SU-DHL-6 (cell line): ENCODE results near the gene MPZL2.
A peak's percentile ranks its signal among the peaks of the same experiment; 100 is the strongest.

Experiments used
- H2AFZ ChIP-seq: fragments of 200-600 bp; sonication (generic); 2 replicates; pipeline ENCODE4 v1.6.1; 2014; ENCODE audit warnings: low read depth, mild to moderate bottlenecking, moderate library complexity, mixed read lengths, antibody characterized with exemption, low read length; ENCODE audit not compliant: severe bottlenecking
- H3F3A ChIP-seq: fragments of 200-600 bp; shearing (Covaris generic); 2 replicates; pipeline ENCODE4 v1.6.0; 2016; ENCODE audit warnings: antibody characterized with exemption, mild to moderate bottlenecking; ENCODE audit not compliant: insufficient read depth
- H3K27ac ChIP-seq: fragments of 200-600 bp; sonication (generic); 2 replicates; pipeline ENCODE4 v1.5.1; 2016; ENCODE audit warnings: low read depth, mild to moderate bottlenecking, low read length, moderate library complexity, mixed read lengths
- H3K27me3 ChIP-seq: fragments of 200-600 bp; sonication (generic), shearing (Covaris generic); 2 replicates; pipeline ENCODE4 v1.6.0; 2014; ENCODE audit warnings: mild to moderate bottlenecking, low read length
- H3K36me3 ChIP-seq: fragments of 200-600 bp; sonication (generic); 2 replicates; pipeline ENCODE4 v1.6.1; 2014; ENCODE audit warnings: mild to moderate bottlenecking, low read length, mixed read lengths
- H3K4me2 ChIP-seq: fragments of 300-600, 200-600 bp; shearing (Covaris generic), sonication (generic); 2 replicates; pipeline ENCODE4 v1.6.0; 2014; ENCODE audit warnings: low read length, low read depth, mild to moderate bottlenecking; ENCODE audit not compliant: poor library complexity, severe bottlenecking
- H3K4me3 ChIP-seq: fragments of 200-600 bp; sonication (generic); 2 replicates; pipeline ENCODE4 v1.5.1; 2014; ENCODE audit warnings: antibody characterized with exemption, low read length, mild to moderate bottlenecking, mixed read lengths; ENCODE audit not compliant: insufficient read depth, poor library complexity, severe bottlenecking
- H3K79me2 ChIP-seq: fragments of 200-600 bp; sonication (generic); 2 replicates; pipeline ENCODE4 v1.6.1; 2014; ENCODE audit warnings: mild to moderate bottlenecking, low read length, moderate library complexity; ENCODE audit not compliant: insufficient read depth
- H3K9ac ChIP-seq: fragments of 200-600 bp; sonication (generic); 2 replicates; pipeline ENCODE4 v1.7.0; 2014; ENCODE audit warnings: mild to moderate bottlenecking, low read length
- H3K9me2 ChIP-seq: fragments of 200-600 bp; sonication (generic); replicated peaks from 2 replicates; pipeline ENCODE4 v1.6.1; 2014; ENCODE audit warnings: low read length; ENCODE audit not compliant: insufficient read depth
- H3K9me3 ChIP-seq: fragments of 200-600 bp; sonication (generic); 2 replicates; pipeline ENCODE4 v1.6.1; 2014; ENCODE audit warnings: low read length, mixed read lengths; ENCODE audit not compliant: insufficient read depth
- H4K20me1 ChIP-seq: fragments of 200-600 bp; sonication (generic); 2 replicates; pipeline ENCODE4 v1.6.1; 2014; ENCODE audit warnings: low read depth, mild to moderate bottlenecking, antibody characterized with exemption, low read length, moderate library complexity, mixed read lengths
- CTCF ChIP-seq: fragments of 200-600 bp; sonication (generic); IDR thresholded peaks from one replicate; pipeline ENCODE4 v1.5.1; 2017; ENCODE audit warnings: antibody characterized with exemption, mild to moderate bottlenecking, low read length, moderate library complexity; ENCODE audit not compliant: insufficient read depth, poor library complexity, severe bottlenecking
- EZH2phosphoT487 ChIP-seq: fragments of 200-600 bp; sonication (generic), shearing (Covaris generic); conservative IDR thresholded peaks from 2 replicates; pipeline ENCODE4 v1.6.1; 2018; ENCODE audit warnings: mild to moderate bottlenecking, antibody characterized with exemption, low read length, moderate library complexity, mixed read lengths

Gene MPZL2

GRCh38 chr11:118213781-118214180 lies 50.3 kb downstream of the MPZL2 start:
- H3F3A ChIP-seq, result no peaks in the 10 kb centered on the region; the same call in 1 of the 2 replicates
- H3K27ac ChIP-seq, result no peak overlapping the region
- no peaks in the 10 kb centered on the region for H3K27me3 ChIP-seq
- no peak overlapping the region for H2AFZ ChIP-seq
- H3K4me2 ChIP-seq, result peak overlapping the region; percentile 35
- no peak overlapping the region for H3K4me3 ChIP-seq
- TF ChIP-seq CTCF, result no peak
- no peak for TF ChIP-seq EZH2phosphoT487
- H3K79me2 ChIP-seq, result no peaks in the 10 kb centered on the region
- H4K20me1 ChIP-seq, result no peaks in the 10 kb centered on the region
- H3K9ac ChIP-seq, result no peak overlapping the region
- H3K36me3 ChIP-seq, result no peaks in the 10 kb centered on the region
- H3K9me2 ChIP-seq, result no peaks in the 10 kb centered on the region
- no peaks in the 10 kb centered on the region for H3K9me3 ChIP-seq

DNA sequence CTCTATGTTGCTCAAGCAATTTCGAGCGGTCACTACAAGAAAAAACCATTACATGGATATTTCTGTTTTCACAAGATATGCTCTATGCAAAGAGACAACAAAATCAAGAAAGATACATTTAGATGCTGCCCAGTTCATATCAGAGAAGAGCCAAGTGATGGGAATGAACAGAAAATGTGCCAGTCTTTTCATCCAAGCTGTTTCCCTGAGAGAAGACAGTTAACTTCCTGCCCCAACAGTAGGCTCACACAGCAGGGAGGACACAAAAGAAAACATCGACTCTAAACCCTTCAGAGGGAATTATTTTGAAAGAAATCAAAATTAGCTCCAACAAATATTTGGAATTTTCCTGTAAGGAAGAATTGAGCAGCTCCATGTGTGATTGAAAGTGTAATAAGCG lies 50.9 kb downstream of the MPZL2 start:
- H3K9me2 ChIP-seq, result no peaks in the 10 kb centered on the region
- no peaks in the 10 kb centered on the region; the same call in 1 of the 2 replicates for H3F3A ChIP-seq
- TF ChIP-seq CTCF (no peak), EZH2phosphoT487 (no peak)
- H3K79me2 ChIP-seq, result no peaks in the 10 kb centered on the region
- H3K9me3 ChIP-seq, result no peaks in the 10 kb centered on the region
- H4K20me1 ChIP-seq, result no peaks in the 10 kb centered on the region
- H3K4me3 ChIP-seq, result no peak overlapping the region
- H3K27me3 ChIP-seq, result no peaks in the 10 kb centered on the region
- H3K27ac ChIP-seq, result no peak overlapping the region
- no peak overlapping the region for H3K9ac ChIP-seq
- no peak overlapping the region for H3K4me2 ChIP-seq
- H3K36me3 ChIP-seq, result no peaks in the 10 kb centered on the region
- no peak overlapping the region for H2AFZ ChIP-seq

- no peaks in the 10 kb centered on the region for H3K9me3 ChIP-seq
- H2AFZ ChIP-seq, result no peak overlapping the region
- no peaks in the 10 kb centered on the region for H4K20me1 ChIP-seq
- no peak overlapping the region for H3K9ac ChIP-seq
- no peaks in the 10 kb centered on the region; the same call in 1 of the 2 replicates for H3F3A ChIP-seq
- no peaks in the 10 kb centered on the region for H3K27me3 ChIP-seq
- H3K4me3 ChIP-seq, result no peak overlapping the region
- no peak overlapping the region for H3K4me2 ChIP-seq
- H3K9me2 ChIP-seq, result no peaks in the 10 kb centered on the region
- H3K27ac ChIP-seq, result no peak overlapping the region
- H3K36me3 ChIP-seq, result no peaks in the 10 kb centered on the region
- TF ChIP-seq EZH2phosphoT487 (no peak), CTCF (no peak)
- H3K79me2 ChIP-seq, result no peaks in the 10 kb centered on the region
Observed at GRCh38 chr11:118212781-118213191, 51.3 kb downstream of the MPZL2 start.
